HepG2 (cell line): ENCODE data around the gene SLC23A3. TPM values are rescaled to one million over a fixed set of nuclear protein-coding genes. Genes with fewer than 3 reads are reported as not detected.
A peak's percentile ranks its signal among the peaks of the same experiment; 100 is the strongest.

Source experiments
- CBX2 ChIP-seq, 2 experiments: fragments of 200-600 bp in 1 of 2; sonication (generic); formaldehyde crosslinking in 1 of 2; IDR thresholded peaks; 2 replicates each; pipeline versions ENCODE4 v1.7.0 to v1.8.1; 2018 to 2022; ENCODE audit warnings: low read depth in 2 of 2, low read length in 1 of 2, mild to moderate bottlenecking in 1 of 2, missing genetic modification reagents in 1 of 2
- CBX5 ChIP-seq: sonication (generic); formaldehyde crosslinking; IDR thresholded peaks from 2 replicates; pipeline ENCODE4 v1.4.0; 2020; ENCODE audit warnings: missing genetic modification reagents, borderline replicate concordance
- ELF3 ChIP-seq: IDR thresholded peaks from 2 replicates; pipeline ENCODE4 v1.6.1; 2016; ENCODE audit warnings: missing genetic modification reagents, missing compliant biosample characterization
- MED8 ChIP-seq: sonication (generic); formaldehyde crosslinking; IDR thresholded peaks from 2 replicates; pipeline ENCODE4 v1.8.1; 2023; ENCODE audit warnings: mild to moderate bottlenecking, missing genetic modification reagents; ENCODE audit not compliant: insufficient replicate concordance
- MTA3 ChIP-seq: sonication (generic); formaldehyde crosslinking; IDR thresholded peaks from 2 replicates; pipeline ENCODE4 v1.4.0; 2020; ENCODE audit warnings: missing genetic modification reagents
- ONECUT2 ChIP-seq: sonication (generic); formaldehyde crosslinking; IDR thresholded peaks from 2 replicates; pipeline ENCODE4 v1.4.0; 2020; ENCODE audit warnings: missing genetic modification reagents
- PAX8 ChIP-seq: sonication (generic); formaldehyde crosslinking; IDR thresholded peaks from 2 replicates; pipeline ENCODE4 v1.8.0; 2022; ENCODE audit warnings: mild to moderate bottlenecking, missing genetic modification reagents, borderline replicate concordance
- RCOR2 ChIP-seq: IDR thresholded peaks from 2 replicates; pipeline ENCODE4 v1.6.1; 2016; ENCODE audit warnings: missing biosample characterization, missing genetic modification reagents
- SPEN ChIP-seq: sonication (generic); formaldehyde crosslinking; IDR thresholded peaks from 2 replicates; pipeline ENCODE4 v1.5.1; 2020; ENCODE audit warnings: low read depth, mild to moderate bottlenecking, missing genetic modification reagents
- SRSF1 ChIP-seq: fragments of 200-400 bp; formaldehyde crosslinking; optimal IDR thresholded peaks from 2 replicates; pipeline ENCODE3; 2017; ENCODE audit warnings: mild to moderate bottlenecking, low read depth, low read length, moderate library complexity
- ZMAT3 ChIP-seq: sonication (generic); formaldehyde crosslinking; conservative IDR thresholded peaks from 2 replicates; pipeline ENCODE4 v1.7.0; 2021; ENCODE audit warnings: missing genetic modification reagents
- ZNF282 ChIP-seq: fragments of 450-650 bp; IDR thresholded peaks from 2 replicates; pipeline ENCODE4 v1.6.1; 2018; ENCODE audit not compliant: partially characterized antibody
- ZNF383 ChIP-seq: sonication (generic); formaldehyde crosslinking; IDR thresholded peaks from 2 replicates; pipeline ENCODE4 v1.4.0; 2020; ENCODE audit warnings: missing genetic modification reagents, mild to moderate bottlenecking, borderline replicate concordance
- ZNF607 ChIP-seq: sonication (generic); formaldehyde crosslinking; IDR thresholded peaks from 2 replicates; pipeline ENCODE4 v1.5.1; 2020; ENCODE audit warnings: missing genetic modification reagents, mild to moderate bottlenecking, borderline replicate concordance
- ZNF768 ChIP-seq: sonication (generic); formaldehyde crosslinking; IDR thresholded peaks from 2 replicates; pipeline ENCODE4 v1.4.0; 2020; ENCODE audit warnings: missing genetic modification reagents
- polyA plus RNA-seq, 8 experiments: library from polyadenylated mRNA; depleted of rRNA in 3 of 8; stranded (reverse) in 7 of 8; unstranded in 1 of 8; fragments of >200 nt; fragmentation: Illumina TruSeq in 4 of 8; extraction: Trizol in 4 of 8; gene quantifications; 2 replicates each; pipeline versions ENCODE4 v1.2.1 to v1.2.3, GENCODE V29; 2011 to 2016; ENCODE audit warnings: low read depth in 4 of 8, missing spikeins in 1 of 8, mixed read lengths in 1 of 8; ENCODE audit not compliant: insufficient read depth in 1 of 8
- total RNA-seq, 5 experiments: library from RNA; depleted of rRNA; stranded (reverse); fragments of >200 nt; fragmentation: Illumina TruSeq; extraction: Trizol; gene quantifications; 2 replicates each; pipeline ENCODE4 v1.2.3, GENCODE V29; 2016; ENCODE audit warnings: low read depth in 1 of 5
- TF ChIP-seq, protein P1 (sequence below): sonication (generic); formaldehyde crosslinking; IDR thresholded peaks from 2 replicates; pipeline ENCODE4 v1.8.1; 2022; ENCODE audit warnings: low read depth, mild to moderate bottlenecking, missing genetic modification reagents
- TF ChIP-seq, protein P2 (sequence below): sonication (generic); formaldehyde crosslinking; conservative IDR thresholded peaks from 2 replicates; pipeline ENCODE4 v1.4.0; 2020; ENCODE audit warnings: missing genetic modification reagents
- TF ChIP-seq, protein P3 (sequence below): sonication (generic); formaldehyde crosslinking; IDR thresholded peaks from 2 replicates; pipeline ENCODE4 v1.8.1; 2023; ENCODE audit warnings: mild to moderate bottlenecking, missing genetic modification reagents, borderline replicate concordance
- TF ChIP-seq, protein P4 (sequence below): sonication (generic); formaldehyde crosslinking; IDR thresholded peaks from 2 replicates; pipeline ENCODE4 v1.4.0; 2020; ENCODE audit warnings: missing genetic modification reagents, borderline replicate concordance
- TF ChIP-seq, protein P5 (sequence below): sonication (generic); formaldehyde crosslinking; IDR thresholded peaks from 2 replicates; pipeline ENCODE4 v1.5.0; 2020; ENCODE audit warnings: mild to moderate bottlenecking, missing genetic modification reagents

Gene SLC23A3
- total and polyA plus RNA-seq, 2 of the 13 experiments (the other 11 are each of a cell fraction or from before 2014, with no cell fraction given) = 0.38 to 0.78 TPM

DNA sequence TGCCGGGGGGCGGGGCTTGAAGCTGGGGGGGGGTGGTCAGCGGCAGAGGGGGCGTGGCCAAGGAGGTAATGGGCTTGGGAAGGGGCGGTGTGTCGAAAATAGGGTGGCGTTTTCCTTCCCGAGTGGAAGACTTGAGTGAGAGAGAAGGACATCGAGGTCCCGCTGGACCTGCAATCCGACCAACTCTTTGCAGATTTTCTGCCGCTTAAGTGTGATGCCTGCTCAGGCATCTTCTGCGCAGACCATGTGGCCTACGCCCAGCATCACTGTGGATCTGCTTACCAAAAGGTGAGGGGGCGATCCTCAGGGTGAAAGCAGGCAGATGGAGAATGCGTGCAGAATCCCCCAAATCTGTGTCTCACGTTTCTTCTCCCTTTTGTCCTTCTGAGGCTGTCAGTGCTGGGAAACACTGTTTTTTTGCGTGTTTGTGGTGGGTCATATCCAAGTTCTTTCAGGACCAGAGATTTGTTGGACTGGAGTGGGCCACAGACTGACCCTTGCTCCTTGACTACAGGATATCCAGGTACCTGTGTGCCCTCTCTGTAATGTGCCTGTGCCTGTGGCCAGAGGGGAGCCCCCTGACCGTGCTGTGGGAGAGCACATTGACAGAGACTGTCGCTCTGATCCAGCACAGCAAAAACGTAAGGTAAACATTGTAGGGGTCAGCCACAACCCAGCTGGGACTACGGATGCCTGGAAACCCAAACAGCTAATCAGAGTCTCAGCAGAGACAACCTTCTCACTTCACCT is 37.5 kb upstream of the SLC23A3 start (continued):
- TF ChIP-seq, protein P1, sequence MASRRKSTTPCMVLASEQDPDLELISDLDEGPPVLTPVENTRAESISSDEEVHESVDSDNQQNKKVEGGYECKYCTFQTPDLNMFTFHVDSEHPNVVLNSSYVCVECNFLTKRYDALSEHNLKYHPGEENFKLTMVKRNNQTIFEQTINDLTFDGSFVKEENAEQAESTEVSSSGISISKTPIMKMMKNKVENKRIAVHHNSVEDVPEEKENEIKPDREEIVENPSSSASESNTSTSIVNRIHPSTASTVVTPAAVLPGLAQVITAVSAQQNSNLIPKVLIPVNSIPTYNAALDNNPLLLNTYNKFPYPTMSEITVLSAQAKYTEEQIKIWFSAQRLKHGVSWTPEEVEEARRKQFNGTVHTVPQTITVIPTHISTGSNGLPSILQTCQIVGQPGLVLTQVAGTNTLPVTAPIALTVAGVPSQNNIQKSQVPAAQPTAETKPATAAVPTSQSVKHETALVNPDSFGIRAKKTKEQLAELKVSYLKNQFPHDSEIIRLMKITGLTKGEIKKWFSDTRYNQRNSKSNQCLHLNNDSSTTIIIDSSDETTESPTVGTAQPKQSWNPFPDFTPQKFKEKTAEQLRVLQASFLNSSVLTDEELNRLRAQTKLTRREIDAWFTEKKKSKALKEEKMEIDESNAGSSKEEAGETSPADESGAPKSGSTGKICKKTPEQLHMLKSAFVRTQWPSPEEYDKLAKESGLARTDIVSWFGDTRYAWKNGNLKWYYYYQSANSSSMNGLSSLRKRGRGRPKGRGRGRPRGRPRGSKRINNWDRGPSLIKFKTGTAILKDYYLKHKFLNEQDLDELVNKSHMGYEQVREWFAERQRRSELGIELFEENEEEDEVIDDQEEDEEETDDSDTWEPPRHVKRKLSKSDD = no peak
- TF ChIP-seq ZNF607 (CRISPR knock-in tag) (peak; percentile 68; the same call in 1 of the 2 replicates), SPEN (CRISPR knock-in tag) (no peak), PAX8 (CRISPR knock-in tag) (no peak), RCOR2 (CRISPR knock-in tag) (no peak), ZNF282 (no peak), SRSF1 (no peak), ZMAT3 (CRISPR knock-in tag) (0 out of 2 replicates have a peak, but pooled peaks have one; percentile 30), MED8 (no peak), ZNF768 (CRISPR knock-in tag) (peak; percentile 53; the same call in 1 of the 2 replicates), CBX5 (CRISPR knock-in tag) (no peak), MTA3 (CRISPR knock-in tag) (no peak), ZNF383 (CRISPR knock-in tag) (no peak), CBX2 (IDR thresholded peaks at IDR 0.05; ENCODE audit: low read depth, low read length) (no peak), CBX2 (CRISPR knock-in tag; IDR thresholded peaks at IDR 0.05; ENCODE audit: low read depth) (no peak), ELF3 (CRISPR knock-in tag) (0 out of 2 replicates have a peak, but pooled peaks have one; percentile 5), ONECUT2 (no peak)
- TF ChIP-seq, protein P2, sequence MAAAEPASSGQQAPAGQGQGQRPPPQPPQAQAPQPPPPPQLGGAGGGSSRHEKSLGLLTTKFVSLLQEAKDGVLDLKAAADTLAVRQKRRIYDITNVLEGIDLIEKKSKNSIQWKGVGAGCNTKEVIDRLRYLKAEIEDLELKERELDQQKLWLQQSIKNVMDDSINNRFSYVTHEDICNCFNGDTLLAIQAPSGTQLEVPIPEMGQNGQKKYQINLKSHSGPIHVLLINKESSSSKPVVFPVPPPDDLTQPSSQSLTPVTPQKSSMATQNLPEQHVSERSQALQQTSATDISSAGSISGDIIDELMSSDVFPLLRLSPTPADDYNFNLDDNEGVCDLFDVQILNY (CRISPR knock-in tag) = no peak
- TF ChIP-seq, protein P3, sequence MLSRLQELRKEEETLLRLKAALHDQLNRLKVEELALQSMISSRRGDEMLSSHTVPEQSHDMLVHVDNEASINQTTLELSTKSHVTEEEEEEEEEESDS (CRISPR knock-in tag) = no peak
- TF ChIP-seq, protein P4, sequence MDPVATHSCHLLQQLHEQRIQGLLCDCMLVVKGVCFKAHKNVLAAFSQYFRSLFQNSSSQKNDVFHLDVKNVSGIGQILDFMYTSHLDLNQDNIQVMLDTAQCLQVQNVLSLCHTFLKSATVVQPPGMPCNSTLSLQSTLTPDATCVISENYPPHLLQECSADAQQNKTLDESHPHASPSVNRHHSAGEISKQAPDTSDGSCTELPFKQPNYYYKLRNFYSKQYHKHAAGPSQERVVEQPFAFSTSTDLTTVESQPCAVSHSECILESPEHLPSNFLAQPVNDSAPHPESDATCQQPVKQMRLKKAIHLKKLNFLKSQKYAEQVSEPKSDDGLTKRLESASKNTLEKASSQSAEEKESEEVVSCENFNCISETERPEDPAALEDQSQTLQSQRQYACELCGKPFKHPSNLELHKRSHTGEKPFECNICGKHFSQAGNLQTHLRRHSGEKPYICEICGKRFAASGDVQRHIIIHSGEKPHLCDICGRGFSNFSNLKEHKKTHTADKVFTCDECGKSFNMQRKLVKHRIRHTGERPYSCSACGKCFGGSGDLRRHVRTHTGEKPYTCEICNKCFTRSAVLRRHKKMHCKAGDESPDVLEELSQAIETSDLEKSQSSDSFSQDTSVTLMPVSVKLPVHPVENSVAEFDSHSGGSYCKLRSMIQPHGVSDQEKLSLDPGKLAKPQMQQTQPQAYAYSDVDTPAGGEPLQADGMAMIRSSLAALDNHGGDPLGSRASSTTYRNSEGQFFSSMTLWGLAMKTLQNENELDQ (CRISPR knock-in tag) = no peak
- TF ChIP-seq, protein P5, sequence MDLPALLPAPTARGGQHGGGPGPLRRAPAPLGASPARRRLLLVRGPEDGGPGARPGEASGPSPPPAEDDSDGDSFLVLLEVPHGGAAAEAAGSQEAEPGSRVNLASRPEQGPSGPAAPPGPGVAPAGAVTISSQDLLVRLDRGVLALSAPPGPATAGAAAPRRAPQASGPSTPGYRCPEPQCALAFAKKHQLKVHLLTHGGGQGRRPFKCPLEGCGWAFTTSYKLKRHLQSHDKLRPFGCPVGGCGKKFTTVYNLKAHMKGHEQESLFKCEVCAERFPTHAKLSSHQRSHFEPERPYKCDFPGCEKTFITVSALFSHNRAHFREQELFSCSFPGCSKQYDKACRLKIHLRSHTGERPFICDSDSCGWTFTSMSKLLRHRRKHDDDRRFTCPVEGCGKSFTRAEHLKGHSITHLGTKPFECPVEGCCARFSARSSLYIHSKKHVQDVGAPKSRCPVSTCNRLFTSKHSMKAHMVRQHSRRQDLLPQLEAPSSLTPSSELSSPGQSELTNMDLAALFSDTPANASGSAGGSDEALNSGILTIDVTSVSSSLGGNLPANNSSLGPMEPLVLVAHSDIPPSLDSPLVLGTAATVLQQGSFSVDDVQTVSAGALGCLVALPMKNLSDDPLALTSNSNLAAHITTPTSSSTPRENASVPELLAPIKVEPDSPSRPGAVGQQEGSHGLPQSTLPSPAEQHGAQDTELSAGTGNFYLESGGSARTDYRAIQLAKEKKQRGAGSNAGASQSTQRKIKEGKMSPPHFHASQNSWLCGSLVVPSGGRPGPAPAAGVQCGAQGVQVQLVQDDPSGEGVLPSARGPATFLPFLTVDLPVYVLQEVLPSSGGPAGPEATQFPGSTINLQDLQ = 0 out of 2 replicates have a peak, but pooled peaks have one; percentile 9
